Stimulated activated CD4-positive, alpha-beta T cell treated with anti-CD3 and anti-CD28 coated beads, Interleukin-4, amount 100 ng/mL, for 48 hours (primary cell): ENCODE measurements around the gene POLR2A.

ENCODE experiments used
- DNase-seq, 2 donors: peaks; one replicate each; pipeline ENCODE4 v3.0.0-alpha.2; 2020; ENCODE audit warnings: low read depth in 2 of 2

The POLR2A gene

GRCh38 chr17:7484067-7484918, at the start of gene POLR2A:
POLR2A (plus strand) TSS chr17:7484366.
- peak; percentile 94 to 96 for DNase-seq

GRCh38 chr17:7435676-7436555, 48.2 kb upstream of the POLR2A start:
- DNase-seq, result peak; percentile 44 to 51

- peak; percentile 69 to 76 for DNase-seq
These were observed 47.4 kb upstream of the POLR2A start for GRCh38 chr17:7436556-7437368.

GRCh38 chr17:7437369-7437863, 46.8 kb upstream of the POLR2A start:
- DNase-seq, result no peak

GRCh38 chr17:7437950-7438614, 46.1 kb upstream of the POLR2A start:
- peak; percentile 55 to 57 for DNase-seq

- DNase-seq, result no peak
These were observed 45.3 kb upstream of the POLR2A start for GRCh38 chr17:7438656-7439460.

- DNase-seq, result no peak
These were observed 44.6 kb upstream of the POLR2A start, which contains the start of gene FGF11 for GRCh38 chr17:7439462-7440112. FGF11 (plus strand) TSS chr17:7439512; CDS start chr17:7439621, 109 bp downstream.

GRCh38 chr17:7440113-7440833, 43.9 kb upstream of the POLR2A start:
- DNase-seq, result no peak

- no peak for DNase-seq
These were observed 43.4 kb upstream of the POLR2A start for GRCh38 chr17:7440834-7441195.

- DNase-seq, result no peak
These were observed 42.9 kb upstream of the POLR2A start for GRCh38 chr17:7441266-7441665.

GRCh38 chr17:7442142-7442541, 42.0 kb upstream of the POLR2A start:
- no peak for DNase-seq

GRCh38 chr17:7443499-7444485, 40.4 kb upstream of the POLR2A start:
- no peak for DNase-seq

- no peak for DNase-seq
These were observed 39.2 kb upstream of the POLR2A start, which contains the start of gene CHRNB1 for GRCh38 chr17:7444682-7445618. CHRNB1 (plus strand) TSS chr17:7445061; CDS start chr17:7445128, 67 bp downstream.

- DNase-seq, result no peak
These were observed 38.6 kb upstream of the POLR2A start for GRCh38 chr17:7445619-7445968.

GRCh38 chr17:7448461-7448860, 35.7 kb upstream of the POLR2A start:
- no peak for DNase-seq

- DNase-seq, result no peak
These were observed 24.1 kb upstream of the POLR2A start for GRCh38 chr17:7459961-7460545.
